MM.1S (cell line): ENCODE results near the gene NR2C2.

Experiments
- DNase-seq: peaks from one replicate; pipeline ENCODE4 v3.0.0-alpha.2; 2015
- H2AFZ ChIP-seq: fragments of 300-600 bp; sonication (generic); 2 replicates; pipeline ENCODE4 v1.6.0; 2016; ENCODE audit warnings: antibody characterized with exemption, low read length
- H3F3A ChIP-seq: fragments of 300-600 bp; sonication (generic); 2 replicates; pipeline ENCODE4 v1.6.1; 2016; ENCODE audit warnings: mild to moderate bottlenecking, antibody characterized with exemption, low read length, moderate library complexity, mixed read lengths; ENCODE audit not compliant: insufficient read depth
- H3K27ac ChIP-seq: fragments of 300-600 bp; sonication (generic); 2 replicates; pipeline ENCODE4 v1.5.1; 2016; ENCODE audit warnings: mild to moderate bottlenecking, low read length
- H3K27me3 ChIP-seq: fragments of 300-600 bp; sonication (generic); replicated peaks from 2 replicates; pipeline ENCODE4 v1.6.0; 2016; ENCODE audit warnings: low read length; ENCODE audit not compliant: insufficient read depth
- H3K36me3 ChIP-seq: fragments of 300-600 bp; sonication (generic); replicated peaks from 2 replicates; pipeline ENCODE4 v1.6.1; 2016; ENCODE audit warnings: mild to moderate bottlenecking, low read length, mixed read lengths; ENCODE audit not compliant: insufficient read depth
- H3K4me1 ChIP-seq: fragments of 300-600 bp; sonication (generic); 2 replicates; pipeline ENCODE4 v1.6.1; 2016; ENCODE audit warnings: low read length, mixed read lengths
- H3K4me2 ChIP-seq: fragments of 300-600 bp; sonication (generic); 2 replicates; pipeline ENCODE4 v1.6.0; 2016; ENCODE audit warnings: low read depth, low read length
- H3K4me3 ChIP-seq: fragments of 300-600 bp; sonication (generic); 2 replicates; pipeline ENCODE4 v1.5.1; 2016; ENCODE audit warnings: low read length, mixed read lengths
- H3K79me2 ChIP-seq: fragments of 300-600 bp; sonication (generic); 2 replicates; pipeline ENCODE4 v1.6.1; 2016; ENCODE audit warnings: mixed run types, low read length, mixed read lengths
- H3K9ac ChIP-seq: fragments of 300-600 bp; sonication (generic); 2 replicates; pipeline ENCODE4 v1.6.1; 2016; ENCODE audit warnings: low read length, mixed read lengths
- H3K9me2 ChIP-seq: fragments of 300-600 bp; sonication (generic); replicated peaks from 2 replicates; pipeline ENCODE4 v1.6.1; 2016; ENCODE audit warnings: mild to moderate bottlenecking, low read length, mixed read lengths; ENCODE audit not compliant: insufficient read depth
- H3K9me3 ChIP-seq: fragments of 300-600 bp; sonication (generic); replicated peaks from 2 replicates; pipeline ENCODE4 v1.6.1; 2016; ENCODE audit warnings: mild to moderate bottlenecking, low read length, mixed read lengths; ENCODE audit not compliant: insufficient read depth
- H4K20me1 ChIP-seq: fragments of 300-600 bp; sonication (generic); 2 replicates; pipeline ENCODE4 v1.6.1; 2016; ENCODE audit warnings: mild to moderate bottlenecking, low read length, moderate library complexity, mixed read lengths; ENCODE audit not compliant: insufficient read depth
- CTCF ChIP-seq: fragments of 300-600 bp; sonication (generic); IDR thresholded peaks from 2 replicates; pipeline ENCODE4 v1.5.1; 2016; ENCODE audit warnings: antibody characterized with exemption, low read length, mixed read lengths
- EZH2 ChIP-seq: fragments of 300-600 bp; sonication (generic); optimal IDR thresholded peaks from 2 replicates; pipeline ENCODE3; 2017; ENCODE audit warnings: low read depth, mild to moderate bottlenecking, antibody characterized with exemption, low read length, mixed read lengths
- EZH2phosphoT487 ChIP-seq: fragments of 300-600 bp; sonication (generic); IDR thresholded peaks from 2 replicates; pipeline ENCODE4 v1.6.1; 2018; ENCODE audit warnings: antibody characterized with exemption, low read length

NR2C2 gene

GRCh38 chr3:15042936-15043335 lies 95.6 kb downstream of the NR2C2 start:
- Histone ChIP-seq H3K9me3 (no peaks in the 10 kb centered on the region), H3K9ac (no peak overlapping the region), H3K4me2 (no peak overlapping the region), H3K36me3 (peaks cover 19% of the 10 kb centered on the region), H4K20me1 (no peaks in the 10 kb centered on the region), H2AFZ (no peak overlapping the region), H3F3A (peaks cover 15% of the 10 kb centered on the region), H3K27ac (no peak overlapping the region), H3K4me3 (no peak overlapping the region), H3K27me3 (no peaks in the 10 kb centered on the region), H3K4me1 (peaks cover 19% of the 10 kb centered on the region), H3K9me2 (no peaks in the 10 kb centered on the region), H3K79me2 (peaks cover 45% of the 10 kb centered on the region)
- TF ChIP-seq EZH2phosphoT487 (no peak), CTCF (no peak), EZH2 (no peak)
- DNase-seq = no peak

GRCh38 chr3:15043408-15044171 lies 96.2 kb downstream of the NR2C2 start:
- DNase-seq = no peak
- Histone ChIP-seq H3K27me3 (no peaks in the 10 kb centered on the region), H3K79me2 (peaks cover 50% of the 10 kb centered on the region), H3K9me2 (no peaks in the 10 kb centered on the region), H2AFZ (no peak overlapping the region), H3F3A (peaks cover 15% of the 10 kb centered on the region), H3K4me1 (peaks cover 19% of the 10 kb centered on the region), H3K9ac (no peak overlapping the region), H3K36me3 (peaks cover 26% of the 10 kb centered on the region), H3K4me2 (no peak overlapping the region), H3K9me3 (no peaks in the 10 kb centered on the region), H3K27ac (no peak overlapping the region), H3K4me3 (no peak overlapping the region), H4K20me1 (no peaks in the 10 kb centered on the region)
- no peak for TF ChIP-seq EZH2phosphoT487
- TF ChIP-seq EZH2 = no peak
- TF ChIP-seq CTCF = no peak

GRCh38 chr3:15044326-15044725 lies 96.9 kb downstream of the NR2C2 start:
- peaks cover 19% of the 10 kb centered on the region for H3K4me1 ChIP-seq
- no peak for DNase-seq
- no peaks in the 10 kb centered on the region for H3K27me3 ChIP-seq
- peaks cover 15% of the 10 kb centered on the region for H3F3A ChIP-seq
- H3K9me2 ChIP-seq = no peaks in the 10 kb centered on the region
- H3K4me2 ChIP-seq = no peak overlapping the region
- no peaks in the 10 kb centered on the region for H3K9me3 ChIP-seq
- H2AFZ ChIP-seq = no peak overlapping the region
- peaks cover 33% of the 10 kb centered on the region for H3K36me3 ChIP-seq
- H4K20me1 ChIP-seq = no peaks in the 10 kb centered on the region
- H3K79me2 ChIP-seq = peaks cover 57% of the 10 kb centered on the region
- TF ChIP-seq EZH2 (no peak), CTCF (no peak), EZH2phosphoT487 (no peak)
- no peak overlapping the region for H3K4me3 ChIP-seq
- no peak overlapping the region for H3K9ac ChIP-seq
- H3K27ac ChIP-seq = no peak overlapping the region; the same call in 1 of the 2 replicates
